ENCODE measurements around the gene ACSS1.

Gene ACSS1

DNA sequence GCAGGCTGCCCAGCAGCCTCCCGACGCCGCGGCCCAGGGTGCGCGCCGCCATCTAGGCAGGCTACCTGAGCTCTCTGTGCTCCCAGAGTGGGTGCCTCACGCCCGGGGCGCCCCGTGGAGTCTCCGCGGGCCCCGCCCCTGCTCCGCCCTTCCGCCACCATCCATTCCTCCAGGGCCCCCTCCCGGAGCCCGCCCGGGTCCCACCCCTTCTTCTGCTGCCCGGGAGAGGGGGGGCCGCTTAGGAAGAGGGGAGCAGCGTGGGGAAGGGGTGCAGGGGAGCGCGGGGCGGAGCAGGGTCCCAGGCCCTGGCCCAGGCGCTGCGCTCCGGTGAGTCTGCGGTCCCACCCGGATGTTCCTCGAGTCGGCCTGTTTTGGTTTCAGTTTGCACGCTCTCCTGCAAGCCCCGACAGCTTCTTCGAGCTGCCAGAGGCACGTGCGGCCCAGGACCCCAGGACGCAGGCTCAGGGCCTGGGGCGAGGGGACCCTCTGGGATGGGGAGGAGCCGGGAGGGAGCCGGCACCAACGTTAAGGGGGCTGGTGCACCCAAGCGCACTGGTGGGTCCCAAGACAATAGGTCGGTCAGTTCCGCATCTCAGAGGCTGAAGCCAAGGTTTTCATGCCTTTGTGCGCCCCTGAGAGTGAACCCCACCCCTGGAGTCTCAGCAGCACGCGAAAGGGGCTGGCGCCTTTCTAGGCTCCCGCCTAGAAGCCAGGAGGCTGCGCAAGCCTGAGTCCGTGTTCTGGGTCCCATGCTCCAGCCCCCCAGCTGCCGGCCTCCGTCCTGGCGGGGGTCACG is at the start of gene ACSS1:
Gene ACSS1, minus strand, starts transcription at position 89 of the 796 bp plus-strand sequence. Its CDS starts 37 bp downstream, at position 52.
- DNase-seq: peak; percentile 62

DNA sequence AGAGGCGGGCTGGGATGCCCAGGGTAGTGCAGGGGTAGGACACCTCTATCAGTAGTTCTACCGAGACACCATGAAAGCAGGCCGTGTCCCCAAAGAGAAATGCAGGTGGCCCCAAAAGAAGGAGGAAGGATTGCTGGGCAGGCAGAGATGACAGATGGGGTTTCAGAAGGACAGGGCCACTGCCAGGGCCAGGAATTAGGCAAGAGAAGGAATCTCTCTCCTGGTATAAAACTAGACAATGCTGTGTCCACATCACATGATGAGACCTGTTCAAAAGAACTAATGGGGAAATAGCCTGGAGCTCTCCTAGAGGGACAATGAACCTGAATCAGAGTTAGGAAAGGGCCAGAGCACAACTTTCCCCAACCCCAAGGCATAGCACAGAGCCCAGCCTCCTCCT is 45.6 kb upstream of the ACSS1 start:
- DNase-seq: no peak

GRCh38 chr20:25100914-25101313 is 43.0 kb upstream of the ACSS1 start:
- DNase-seq: no peak

GRCh38 chr20:25099601-25100140 is 41.7 kb upstream of the ACSS1 start:
- DNase-seq: no peak

DNA sequence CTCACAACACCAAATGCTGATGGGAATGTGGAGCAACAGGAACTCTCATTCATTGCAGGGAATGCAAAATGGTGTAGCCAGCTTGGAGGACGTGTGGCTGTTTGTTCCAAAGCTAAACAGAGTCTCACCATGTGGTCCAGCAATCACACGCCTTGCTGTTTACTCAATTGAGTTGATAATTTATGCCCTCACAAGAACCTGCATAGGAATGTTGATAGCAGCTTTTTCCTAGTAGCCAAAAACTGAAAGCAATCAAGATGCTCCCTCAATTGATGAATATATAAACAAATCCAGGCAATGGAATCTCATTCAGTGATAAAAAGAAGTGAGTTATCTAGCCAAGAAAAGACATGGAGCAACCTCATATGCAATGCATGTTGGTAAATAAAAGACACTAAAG is 39.6 kb upstream of the ACSS1 start:
- DNase-seq: no peak

GRCh38 chr20:25090492-25091429 is 32.8 kb upstream of the ACSS1 start:
- no peak for DNase-seq

- no peak for DNase-seq
Observed at GRCh38 chr20:25089662-25090061, 31.7 kb upstream of the ACSS1 start.

GRCh38 chr20:25089096-25089495 is 31.2 kb upstream of the ACSS1 start:
- DNase-seq: no peak

- DNase-seq: no peak
Observed at GRCh38 chr20:25088267-25088666, 30.3 kb upstream of the ACSS1 start.

- DNase-seq: no peak
Observed at GRCh38 chr20:25087186-25087929, 29.4 kb upstream of the ACSS1 start.

DNA sequence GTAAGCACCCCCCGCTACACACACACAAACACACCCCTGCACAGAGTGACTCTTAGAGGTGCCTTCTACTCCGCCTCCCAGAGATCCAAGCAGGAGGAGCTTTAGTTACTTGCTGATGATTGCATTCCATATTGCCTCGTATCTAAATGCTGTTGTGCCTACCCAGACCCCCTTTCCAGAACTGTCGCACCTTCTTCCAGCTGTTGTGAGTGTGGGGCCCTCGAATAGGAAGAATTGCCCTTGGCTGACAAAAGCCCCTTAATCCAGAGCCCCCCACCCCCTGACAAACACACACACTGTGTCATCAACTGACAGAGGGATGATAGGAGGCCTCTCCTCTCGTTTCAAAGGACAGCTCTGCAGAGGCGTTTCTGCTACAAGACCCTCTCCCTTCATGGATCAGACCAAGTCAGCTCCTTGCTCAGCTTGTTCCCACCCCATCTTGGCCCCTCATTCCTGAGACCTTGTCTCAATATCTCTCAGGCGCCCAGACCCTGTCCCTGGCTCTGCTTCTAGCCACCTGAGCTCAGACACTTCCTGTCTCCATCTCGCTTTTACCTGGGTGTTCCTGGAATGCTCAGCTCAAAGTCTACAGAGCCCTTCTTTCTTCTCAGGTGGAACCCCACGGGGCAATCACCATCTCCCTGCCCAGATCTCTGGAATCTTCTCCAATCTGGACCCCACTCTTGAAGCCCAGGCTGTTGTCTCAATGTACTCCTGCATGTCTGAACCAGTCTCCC is 28.0 kb upstream of the ACSS1 start:
- no peak for DNase-seq

GRCh38 chr20:25084626-25085187 is 26.8 kb upstream of the ACSS1 start:
- no peak for DNase-seq

GRCh38 chr20:25083773-25084625 is 26.1 kb upstream of the ACSS1 start:
- DNase-seq: no peak

GRCh38 chr20:25083141-25083772 is 25.3 kb upstream of the ACSS1 start:
- no peak for DNase-seq

GRCh38 chr20:25082498-25082873 is 24.5 kb upstream of the ACSS1 start:
- no peak for DNase-seq

GRCh38 chr20:25081730-25082497 is 24.0 kb upstream of the ACSS1 start, which contains the start of gene VSX1:
Gene VSX1 (minus strand): TSS chr20:25082141. CDS start chr20:25082096, 45 bp downstream.
- no peak for DNase-seq

DNA sequence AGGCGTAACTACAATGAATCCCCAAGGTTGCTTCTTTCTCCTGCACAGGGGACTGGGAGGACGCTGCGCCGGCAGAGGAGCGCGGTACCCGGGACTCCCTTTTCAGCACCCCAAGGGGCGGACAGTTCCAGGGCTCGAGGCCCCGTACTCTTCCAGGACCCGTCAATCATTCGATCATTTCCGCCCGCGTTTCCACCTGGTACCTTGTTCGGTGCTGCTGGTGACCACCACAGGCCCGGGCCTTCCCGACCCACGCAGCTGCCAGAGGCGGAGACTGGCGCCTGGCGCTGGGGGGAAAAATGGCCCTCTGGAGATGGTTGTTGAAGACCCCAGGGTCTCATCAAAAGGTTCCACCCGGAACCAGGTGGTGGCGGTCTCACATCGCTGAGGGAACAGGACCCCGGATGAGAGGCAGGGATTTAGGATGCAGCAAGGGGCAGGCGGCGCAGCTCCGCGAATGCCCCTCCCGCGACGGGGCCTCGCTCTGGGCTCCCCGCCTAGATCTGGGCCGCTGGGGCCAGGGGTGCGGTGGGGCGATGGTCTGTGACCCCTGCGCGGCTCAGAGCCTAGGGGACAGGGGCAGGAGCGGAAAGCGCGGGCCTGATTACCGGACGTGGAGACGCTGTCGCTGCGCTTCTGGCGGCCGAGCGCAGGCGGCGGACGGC is 23.3 kb upstream of the ACSS1 start:
- no peak for DNase-seq

GRCh38 chr20:25079171-25079570 is 21.2 kb upstream of the ACSS1 start:
- no peak for DNase-seq

DNA sequence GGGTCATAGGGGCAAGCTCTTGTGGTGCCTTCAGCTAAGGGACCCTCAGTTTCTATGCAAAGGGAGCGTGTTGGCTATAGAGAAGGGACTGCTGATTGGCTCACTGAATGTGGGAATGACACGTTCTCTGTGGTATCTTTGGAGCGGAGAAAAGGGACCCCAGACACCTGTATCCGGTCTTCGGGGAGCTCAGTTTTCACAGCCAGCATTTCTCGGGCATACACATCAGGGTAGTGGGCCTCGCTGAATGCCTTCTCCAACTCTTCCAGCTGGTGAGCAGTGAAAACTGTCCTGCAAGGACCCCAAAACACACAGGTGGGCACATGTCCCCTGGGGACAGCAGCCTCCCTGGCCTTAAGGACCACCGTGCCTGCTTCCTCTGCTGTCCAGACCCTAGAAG is 20.7 kb upstream of the ACSS1 start:
- no peak for DNase-seq
